Psoas muscle (tissue), 8 donors: ENCODE results near the gene ABCA6. TPM values are rescaled to one million over a fixed set of nuclear protein-coding genes. Genes with fewer than 3 reads are reported as not detected.

Experiments
- ATAC-seq, 4 donors: fragments of 200-7000 bp; cut with Tn5 transposase; one replicate each; pipeline ENCODE4 v1.9.1; 2020; ENCODE audit warnings: moderate library complexity in 3 of 4, mild to moderate bottlenecking in 2 of 4
- DNase-seq, 2 donors: peaks; one replicate each; pipeline ENCODE4 v3.0.0-alpha.2; 2020
- H3K27ac ChIP-seq: fragments of 200-600 bp; one replicate; pipeline ENCODE4 v1.8.0; 2022
- H3K27me3 ChIP-seq, 3 donors: fragments of 200-600 bp in 1 of 3; one replicate each; pipeline versions ENCODE4 v1.6.1 to v1.8.0; 2013 to 2022; ENCODE audit warnings: low read length in 2 of 3, mild to moderate bottlenecking in 2 of 3, moderate library complexity in 1 of 3; ENCODE audit not compliant: insufficient read depth in 3 of 3
- H3K36me3 ChIP-seq, 2 donors: fragments of 200-600 bp in 1 of 2; one replicate each; pipeline versions ENCODE4 v1.6.1 to v1.8.0; 2013 to 2022; ENCODE audit warnings: low read depth in 1 of 2, mild to moderate bottlenecking in 1 of 2, moderate library complexity in 1 of 2; ENCODE audit not compliant: insufficient read depth in 1 of 2
- H3K4me1 ChIP-seq: fragments of 200-600 bp; one replicate; pipeline ENCODE4 v1.8.0; 2022
- H3K4me3 ChIP-seq: fragments of 200-600 bp; one replicate; pipeline ENCODE4 v1.8.0; 2022; ENCODE audit warnings: mild to moderate bottlenecking
- H3K9me3 ChIP-seq: fragments of 200-600 bp; one replicate; pipeline ENCODE4 v1.8.0; 2022
- WGBS, 3 donors: extraction: QIAGEN DNeasy Blood & Tissue Kit; methylation state at CpG; one replicate each; pipeline versions ENCODE4 v1.1.6 to v1.1.7; 2013; 5-methylcytosine and 5-hydroxymethylcytosine counted together
- intact Hi-C, 2 donors: fragments of 100-400 bp; cut with DNase I; formaldehyde crosslinking; loops; one replicate each; pipeline versions ENCODE4 v1.11.0 to v1.14.2; 2022
- polyA plus RNA-seq, 3 donors: library from polyadenylated mRNA; stranded (reverse); fragments of 200-250 nt; gene quantifications; one replicate each; pipeline ENCODE4 v1.2.3, GENCODE V29; 2013
- total RNA-seq, 4 donors: library from RNA; stranded (reverse); fragmentation: NEBNext Ultra II Directional in 2 of 4; extraction: Animal tissue kit (Norgen Biotek cat#: 25700) in 2 of 4; gene quantifications; one replicate each; pipeline versions ENCODE4 v1.2.1 to v1.2.4, GENCODE V29; 2021 to 2023
- TF ChIP-seq, protein P1 (sequence below): fragments of 200-600 bp; IDR thresholded peaks from one replicate; pipeline ENCODE4 v1.8.0; 2022; ENCODE audit warnings: antibody characterized with exemption
- donor health status: healthy with polysubstance abuse.
- donor health status: DM: no; HTN: no; CAD: no; lungs with moderate emphysema.
- donor health status: Bipolar disorder and iron deficiency.
- donor health status: healthy.
- donor health status: DM: yes; HTN: yes; CAD: no.
- donor health status: DM: no; HTN: no; CAD: no.
- donor health status: DM: no; HTN: no; CAD: no.
- donor health status: DM: yes; HTN: yes; CAD: no.

Gene ABCA6
- total and polyA plus RNA-seq, 7 donors: 2.7 to 21.2 (median 6.8) TPM

DNA sequence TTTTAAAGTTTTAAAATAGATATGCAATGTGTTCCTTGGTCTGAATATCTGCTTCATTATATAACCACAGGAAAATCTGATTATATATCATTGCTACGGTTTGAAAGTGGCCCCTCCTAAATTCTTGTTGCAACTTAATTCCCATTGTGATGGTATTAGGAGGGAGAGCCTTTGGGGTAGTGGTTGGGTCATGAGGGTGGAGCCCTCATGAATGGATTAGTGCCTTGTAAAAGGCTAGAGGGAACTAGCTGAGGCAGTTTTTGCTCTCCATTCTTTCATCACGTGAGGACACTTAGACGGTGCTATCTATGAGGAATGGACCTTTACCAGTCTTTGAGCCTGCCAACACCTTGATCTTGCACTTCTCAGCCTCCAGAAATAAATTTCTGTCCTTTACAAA is 7.6 kb downstream of the ABCA6 start:
- intact Hi-C loops: no loop called here
- no peaks in the 10 kb centered on the region for H3K27me3 ChIP-seq
- TF ChIP-seq, protein P1, sequence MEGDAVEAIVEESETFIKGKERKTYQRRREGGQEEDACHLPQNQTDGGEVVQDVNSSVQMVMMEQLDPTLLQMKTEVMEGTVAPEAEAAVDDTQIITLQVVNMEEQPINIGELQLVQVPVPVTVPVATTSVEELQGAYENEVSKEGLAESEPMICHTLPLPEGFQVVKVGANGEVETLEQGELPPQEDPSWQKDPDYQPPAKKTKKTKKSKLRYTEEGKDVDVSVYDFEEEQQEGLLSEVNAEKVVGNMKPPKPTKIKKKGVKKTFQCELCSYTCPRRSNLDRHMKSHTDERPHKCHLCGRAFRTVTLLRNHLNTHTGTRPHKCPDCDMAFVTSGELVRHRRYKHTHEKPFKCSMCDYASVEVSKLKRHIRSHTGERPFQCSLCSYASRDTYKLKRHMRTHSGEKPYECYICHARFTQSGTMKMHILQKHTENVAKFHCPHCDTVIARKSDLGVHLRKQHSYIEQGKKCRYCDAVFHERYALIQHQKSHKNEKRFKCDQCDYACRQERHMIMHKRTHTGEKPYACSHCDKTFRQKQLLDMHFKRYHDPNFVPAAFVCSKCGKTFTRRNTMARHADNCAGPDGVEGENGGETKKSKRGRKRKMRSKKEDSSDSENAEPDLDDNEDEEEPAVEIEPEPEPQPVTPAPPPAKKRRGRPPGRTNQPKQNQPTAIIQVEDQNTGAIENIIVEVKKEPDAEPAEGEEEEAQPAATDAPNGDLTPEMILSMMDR: no peak
- ATAC-seq (no peak), DNase-seq (no peak)
- no peak overlapping the region for H3K27ac ChIP-seq
- peaks cover 3 to 76% of the 10 kb centered on the region in 2 donors for H3K36me3 ChIP-seq
- no peaks in the 10 kb centered on the region for H3K9me3 ChIP-seq
- 78 to 84% (median 78%) methylated on average over 3 of the region's 3 CpGs for WGBS, 3 donors
- H3K4me3 ChIP-seq: no peak overlapping the region
- no peaks in the 10 kb centered on the region for H3K4me1 ChIP-seq

DNA sequence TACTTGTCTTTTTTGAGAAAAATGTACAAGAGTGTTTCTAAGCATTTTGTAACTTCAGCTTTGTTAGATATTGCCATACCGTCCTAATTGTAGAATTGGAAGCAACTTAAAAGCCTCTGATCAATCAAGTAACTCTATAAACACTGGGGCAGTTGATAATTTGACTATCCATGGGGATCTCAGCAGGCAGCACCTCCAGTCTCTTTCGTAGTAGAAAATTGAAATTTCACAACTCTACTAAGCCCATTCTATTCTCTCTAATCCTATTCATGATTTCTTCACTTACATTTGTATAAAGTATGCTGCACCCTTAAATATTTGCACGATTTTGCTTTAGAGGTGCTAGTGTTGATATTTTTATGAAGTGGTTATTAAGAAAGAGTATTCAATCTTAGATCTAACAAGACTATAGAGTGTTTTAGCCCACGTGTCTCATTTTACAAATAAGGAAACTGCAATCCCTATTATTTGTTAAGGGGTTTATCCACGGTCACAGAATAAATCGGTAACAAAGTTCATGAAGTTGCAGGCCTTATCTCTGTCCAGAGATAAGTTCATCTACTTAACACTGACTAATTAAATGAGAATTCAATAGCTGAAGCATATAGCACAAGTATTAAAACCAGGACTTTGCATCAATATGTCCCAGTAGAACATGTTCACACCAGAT is 10.9 kb downstream of the ABCA6 start:
- no peak overlapping the region for H3K27ac ChIP-seq
- DNase-seq (no peak), ATAC-seq (no peak)
- H3K9me3 ChIP-seq: no peaks in the 10 kb centered on the region
- H3K4me1 ChIP-seq: no peaks in the 10 kb centered on the region
- no peak overlapping the region for H3K4me3 ChIP-seq
- 68 to 74% (median 73%) methylated on average over 6 of the region's 6 CpGs for WGBS, 3 donors
- intact Hi-C loops: no loop called here
- no peaks in the 10 kb centered on the region for H3K27me3 ChIP-seq
- TF ChIP-seq, protein P1: no peak
- H3K36me3 ChIP-seq: peaks cover 2 to 85% of the 10 kb centered on the region in 2 donors

DNA sequence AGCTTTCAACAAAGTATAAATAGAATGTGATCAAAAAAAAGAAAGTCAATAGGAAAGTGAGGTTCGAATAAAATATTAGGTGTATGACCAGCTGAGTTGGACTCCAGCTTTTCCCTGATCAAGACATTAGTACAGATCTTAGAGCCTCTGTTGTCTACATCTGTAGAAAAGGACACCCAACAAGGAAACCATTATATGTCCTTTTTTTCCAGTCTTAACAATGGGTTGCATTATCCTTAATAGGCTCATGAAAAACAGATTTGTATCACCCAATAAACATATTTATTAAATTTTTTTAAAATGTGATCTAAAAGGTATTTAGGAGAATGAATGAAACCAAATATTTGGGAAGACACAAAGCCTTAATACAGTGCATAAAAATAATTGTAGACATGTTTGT is 18.1 kb downstream of the ABCA6 start:
- H3K9me3 ChIP-seq: no peaks in the 10 kb centered on the region
- WGBS, 3 donors: 81 to 97% (median 89%) methylated on average over 1 of the region's 1 CpG
- peaks cover 0 to 91% of the 10 kb centered on the region in 2 donors for H3K36me3 ChIP-seq
- intact Hi-C loops: no loop called here
- no peaks in the 10 kb centered on the region for H3K27me3 ChIP-seq
- no peak overlapping the region for H3K27ac ChIP-seq
- ATAC-seq (no peak), DNase-seq (no peak)
- TF ChIP-seq, protein P1: no peak
- H3K4me1 ChIP-seq: peaks cover under 1% of the 10 kb centered on the region
- no peak overlapping the region for H3K4me3 ChIP-seq

DNA sequence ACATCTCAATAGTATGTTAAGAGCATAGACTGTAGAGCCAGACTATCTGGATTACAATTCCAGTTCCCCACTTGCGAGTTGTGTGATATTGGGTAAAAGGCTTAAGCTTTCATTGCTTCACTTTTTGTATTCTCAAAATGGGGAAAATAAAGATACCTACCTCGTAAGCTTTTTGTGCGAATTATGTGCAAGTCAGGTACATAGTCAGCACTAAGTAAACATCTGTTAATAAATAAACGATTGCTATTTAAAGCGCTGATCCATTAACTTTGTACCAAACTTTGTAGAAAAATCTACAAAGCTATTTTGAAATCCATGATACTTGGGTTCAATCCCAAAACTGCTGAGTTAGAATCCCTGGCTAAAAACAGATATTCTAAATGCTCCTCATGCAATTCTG is 19.6 kb downstream of the ABCA6 start:
- TF ChIP-seq, protein P1: no peak
- H3K4me1 ChIP-seq: peaks cover 13% of the 10 kb centered on the region
- H3K27me3 ChIP-seq: no peaks in the 10 kb centered on the region
- H3K9me3 ChIP-seq: no peaks in the 10 kb centered on the region
- no peak overlapping the region for H3K4me3 ChIP-seq
- H3K36me3 ChIP-seq: peaks cover 0 to 83% of the 10 kb centered on the region in 2 donors
- H3K27ac ChIP-seq: no peak overlapping the region
- WGBS, 3 donors: 95 to 98% (median 97%) methylated on average over 5 of the region's 5 CpGs
- no peak for DNase-seq
- ATAC-seq: no peak
- intact Hi-C loops: no loop called here
